Measurements from ENCODE around the gene VASH2. TPM values are rescaled to one million over a fixed set of nuclear protein-coding genes. Genes with fewer than 3 reads are reported as not detected.

The VASH2 gene
- total and polyA plus RNA-seq, 2 of the 8 experiments (the other 6 are each of a cell fraction or from before 2014, with no cell fraction given): 44.0 to 187 TPM

DNA sequence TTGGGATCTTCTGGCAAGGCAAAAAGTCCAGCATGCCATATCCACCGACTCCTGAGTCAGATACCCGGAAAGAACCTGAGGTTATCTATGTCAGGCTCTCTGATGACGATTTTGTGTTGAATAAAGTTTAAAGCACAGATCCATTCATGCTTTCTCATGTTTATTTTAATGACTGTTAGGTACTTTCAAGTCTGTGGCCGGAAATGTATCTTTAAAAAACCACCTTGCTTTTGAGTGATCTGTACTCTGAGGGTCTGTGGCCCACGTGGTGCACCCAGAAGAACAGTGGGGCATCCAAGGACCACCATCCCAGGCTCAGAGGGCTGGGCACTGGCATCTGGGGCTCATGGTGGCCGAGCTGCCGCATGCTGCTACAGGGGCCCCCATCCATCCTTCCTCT, 30.1 kb upstream of the VASH2 start (continued):
- TF ChIP-seq, protein P1, sequence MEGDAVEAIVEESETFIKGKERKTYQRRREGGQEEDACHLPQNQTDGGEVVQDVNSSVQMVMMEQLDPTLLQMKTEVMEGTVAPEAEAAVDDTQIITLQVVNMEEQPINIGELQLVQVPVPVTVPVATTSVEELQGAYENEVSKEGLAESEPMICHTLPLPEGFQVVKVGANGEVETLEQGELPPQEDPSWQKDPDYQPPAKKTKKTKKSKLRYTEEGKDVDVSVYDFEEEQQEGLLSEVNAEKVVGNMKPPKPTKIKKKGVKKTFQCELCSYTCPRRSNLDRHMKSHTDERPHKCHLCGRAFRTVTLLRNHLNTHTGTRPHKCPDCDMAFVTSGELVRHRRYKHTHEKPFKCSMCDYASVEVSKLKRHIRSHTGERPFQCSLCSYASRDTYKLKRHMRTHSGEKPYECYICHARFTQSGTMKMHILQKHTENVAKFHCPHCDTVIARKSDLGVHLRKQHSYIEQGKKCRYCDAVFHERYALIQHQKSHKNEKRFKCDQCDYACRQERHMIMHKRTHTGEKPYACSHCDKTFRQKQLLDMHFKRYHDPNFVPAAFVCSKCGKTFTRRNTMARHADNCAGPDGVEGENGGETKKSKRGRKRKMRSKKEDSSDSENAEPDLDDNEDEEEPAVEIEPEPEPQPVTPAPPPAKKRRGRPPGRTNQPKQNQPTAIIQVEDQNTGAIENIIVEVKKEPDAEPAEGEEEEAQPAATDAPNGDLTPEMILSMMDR (IDR thresholded peaks at IDR 0.05; ENCODE audit: control extremely low read depth in 1 of 3, insufficient read depth in 1 of 3, low read depth in 1 of 3, low read length in 3 of 3): no peak
- no peak for TF ChIP-seq CTBP2 (IDR thresholded peaks at IDR 0.05; ENCODE audit: borderline replicate concordance, insufficient read depth, insufficient read length, low read length)
- TF ChIP-seq GABPA (IDR thresholded peaks at IDR 0.05; ENCODE audit: borderline replicate concordance, insufficient read depth, low read length): no peak
- TF ChIP-seq POU5F1 (IDR thresholded peaks at IDR 0.05; ENCODE audit: low read depth, low read length): no peak
- no peak for TF ChIP-seq POLR2A (IDR thresholded peaks at IDR 0.05; ENCODE audit: control extremely low read depth in 1 of 2, low read depth in 2 of 2, low read length in 2 of 2)
